ENCODE measurements around the gene CLTA.
"Not testable (repeated sequence)": the region's sequence is repeated elsewhere in the genome, so short reads cannot be mapped to it uniquely, and the experiment has no call there.

GRCh38 chr9:36175209-36175608, 15.5 kb upstream of the CLTA start:
- TF ChIP-seq CTCF, POLR2A (IDR thresholded peaks at IDR 0.05): not testable (repeated sequence)
